HEK293 (cell line): ENCODE results near the gene TXLNA.

Source experiments
- CTCF ChIA-PET: fragments of 350-600 bp; formaldehyde crosslinking; extraction: SDS; loops from one replicate; lab custom pipeline; 2021; ENCODE audit warnings: antibody characterized with exemption; lab: Yijun Ruan, JAX
- POLR2A ChIA-PET: fragments of 300-600 bp; formaldehyde crosslinking; extraction: SDS; loops from one replicate; lab custom pipeline; 2020; ENCODE audit warnings: antibody characterized with exemption, inconsistent platforms; lab: Yijun Ruan, JAX
- H3K27ac ChIP-seq: fragments of 200-500 bp; sonication (Bioruptor generic); 2 replicates; pipeline ENCODE4 v1.5.1; 2014; ENCODE audit warnings: low read depth, low read length, control low read depth, inconsistent platforms; ENCODE audit errors: extremely low read depth
- H3K36me3 ChIP-seq, 2 experiments: fragments of 200-500 bp in 1 of 2; sonication (Bioruptor generic) in 1 of 2; 1 replicate in 1 of 2; 2 replicates in 1 of 2; pipeline ENCODE4 v1.5.1; 2014 to 2017; ENCODE audit warnings: inconsistent platforms in 2 of 2, low read length in 2 of 2; ENCODE audit not compliant: control insufficient read depth in 2 of 2, insufficient read depth in 1 of 2
- H3K4me1 ChIP-seq: fragments of 200-500 bp; sonication (Bioruptor generic); 2 replicates; pipeline ENCODE4 v1.5.1; 2014; ENCODE audit warnings: mild to moderate bottlenecking, low read length, inconsistent platforms; ENCODE audit not compliant: control insufficient read depth, insufficient read depth
- H3K4me3 ChIP-seq: 2 replicates; pipeline ENCODE4 v1.5.1; 2011; ENCODE audit warnings: low read depth, mild to moderate bottlenecking, control low read depth, low read length, moderate library complexity
- H3K9me3 ChIP-seq: fragments of 200-500 bp; sonication (Bioruptor generic); 2 replicates; pipeline ENCODE4 v1.5.1; 2014; ENCODE audit warnings: low read depth, low read length, inconsistent platforms; ENCODE audit not compliant: control insufficient read depth, insufficient read depth
- ATF2 ChIP-seq: fragments of 450-650 bp; formaldehyde crosslinking; IDR thresholded peaks from 2 replicates; pipeline ENCODE4 v1.5.1; 2016; ENCODE audit warnings: missing biosample characterization, missing genetic modification characterization, low read depth
- MEIS1 ChIP-seq: sonication (generic); formaldehyde crosslinking; IDR thresholded peaks from 2 replicates; pipeline ENCODE4 v1.8.1; 2022; ENCODE audit warnings: missing genetic modification reagents, mild to moderate bottlenecking, borderline replicate concordance
- OSR2 ChIP-seq: fragments of 450-650 bp; formaldehyde crosslinking; IDR thresholded peaks from 2 replicates; pipeline ENCODE4 v1.5.1; 2016; ENCODE audit warnings: missing biosample characterization, missing genetic modification characterization
- PRDM2 ChIP-seq: fragments of 450-650 bp; formaldehyde crosslinking; IDR thresholded peaks from 2 replicates; pipeline ENCODE4 v1.5.1; 2016; ENCODE audit warnings: missing biosample characterization, missing genetic modification characterization, borderline replicate concordance
- SALL2 ChIP-seq: fragments of 450-650 bp; formaldehyde crosslinking; IDR thresholded peaks from 2 replicates; pipeline ENCODE4 v1.5.0; 2017; ENCODE audit warnings: missing biosample characterization, mild to moderate bottlenecking, missing genetic modification characterization, borderline replicate concordance
- SP7 ChIP-seq: fragments of 450-650 bp; formaldehyde crosslinking; IDR thresholded peaks from 2 replicates; pipeline ENCODE4 v1.5.1; 2016; ENCODE audit warnings: missing biosample characterization, missing genetic modification characterization
- WT1 ChIP-seq: fragments of 450-650 bp; formaldehyde crosslinking; IDR thresholded peaks from 2 replicates; pipeline ENCODE4 v1.5.1; 2016; ENCODE audit warnings: missing biosample characterization, missing genetic modification characterization
- YY2 ChIP-seq: fragments of 450-650 bp; formaldehyde crosslinking; IDR thresholded peaks from 2 replicates; pipeline ENCODE4 v1.5.1; 2016; ENCODE audit warnings: missing biosample characterization, missing genetic modification characterization
- ZBTB10 ChIP-seq: fragments of 450-650 bp; formaldehyde crosslinking; IDR thresholded peaks from 2 replicates; pipeline ENCODE4 v1.5.1; 2016; ENCODE audit warnings: missing biosample characterization, missing genetic modification characterization
- ZBTB26 ChIP-seq: fragments of 450-650 bp; formaldehyde crosslinking; optimal IDR thresholded peaks from 2 replicates; pipeline ENCODE3; 2016; ENCODE audit warnings: missing biosample characterization, mild to moderate bottlenecking, missing genetic modification characterization
- ZBTB7A ChIP-seq: fragments of 450-650 bp; formaldehyde crosslinking; IDR thresholded peaks from 2 replicates; pipeline ENCODE4 v1.5.1; 2016; ENCODE audit warnings: low read depth, missing biosample characterization, missing genetic modification characterization
- ZFP69B ChIP-seq: fragments of 450-650 bp; formaldehyde crosslinking; IDR thresholded peaks from 2 replicates; pipeline ENCODE4 v1.5.1; 2016; ENCODE audit warnings: missing biosample characterization, missing genetic modification characterization
- ZNF146 ChIP-seq: fragments of 450-650 bp; formaldehyde crosslinking; IDR thresholded peaks from 2 replicates; pipeline ENCODE4 v1.5.1; 2016; ENCODE audit warnings: missing biosample characterization, missing genetic modification characterization
- ZNF394 ChIP-seq: fragments of 450-650 bp; formaldehyde crosslinking; IDR thresholded peaks from 2 replicates; pipeline ENCODE4 v1.5.1; 2016; ENCODE audit warnings: missing biosample characterization, missing genetic modification characterization, mild to moderate bottlenecking, moderate library complexity, borderline replicate concordance
- ZNF561 ChIP-seq: fragments of 450-650 bp; IDR thresholded peaks from 2 replicates; pipeline ENCODE4 v1.5.1; 2018; ENCODE audit warnings: missing biosample characterization, missing genetic modification characterization, borderline replicate concordance
- ZNF580 ChIP-seq: fragments of 450-650 bp; formaldehyde crosslinking; IDR thresholded peaks from 2 replicates; pipeline ENCODE4 v1.5.1; 2016; ENCODE audit warnings: missing biosample characterization, missing genetic modification characterization
- ZNF629 ChIP-seq: fragments of 450-650 bp; formaldehyde crosslinking; IDR thresholded peaks from 2 replicates; pipeline ENCODE4 v1.5.1; 2017; ENCODE audit warnings: missing biosample characterization, missing genetic modification characterization
- ZNF639 ChIP-seq: fragments of 450-650 bp; formaldehyde crosslinking; IDR thresholded peaks from 2 replicates; pipeline ENCODE4 v1.5.1; 2016; ENCODE audit warnings: missing biosample characterization, missing genetic modification characterization
- ZNF777 ChIP-seq: fragments of 450-650 bp; formaldehyde crosslinking; IDR thresholded peaks from 2 replicates; pipeline ENCODE4 v1.5.1; 2017; ENCODE audit warnings: missing biosample characterization, missing genetic modification characterization, borderline replicate concordance
- ZNF837 ChIP-seq: fragments of 450-650 bp; formaldehyde crosslinking; IDR thresholded peaks from 2 replicates; pipeline ENCODE4 v1.5.1; 2016; ENCODE audit warnings: missing biosample characterization, missing genetic modification characterization
- ZNF843 ChIP-seq: fragments of 450-650 bp; formaldehyde crosslinking; IDR thresholded peaks from 2 replicates; pipeline ENCODE4 v1.5.1; 2016; ENCODE audit warnings: missing biosample characterization, missing genetic modification characterization
- ZXDB ChIP-seq: fragments of 450-650 bp; formaldehyde crosslinking; IDR thresholded peaks from 2 replicates; pipeline ENCODE4 v1.5.1; 2016; ENCODE audit warnings: missing biosample characterization, missing genetic modification characterization

TXLNA gene

GRCh38 chr1:32205401-32206370 is 26.2 kb downstream of the TXLNA start, which contains the start of gene IQCC:
Gene IQCC, plus strand, starts transcription at chr1:32205671. Its CDS starts 11 bp downstream, at chr1:32205682.
- CTCF ChIA-PET, result interaction anchor here (0.5 to 1.0 kb wide), 5 partner anchors 10 to 370 kb away, joined by 3 to 5 read pairs (median 4); no protein-coding TSS in a partner anchor
- Histone ChIP-seq H3K4me3 (peak within 1 kb of the TSS; percentile 73), H3K27ac (peak within 1 kb of the TSS; percentile 48; the same call in 1 of the 2 replicates), H3K4me1 (peaks cover 4% of the 10 kb centered on the region), H3K36me3 (peaks cover 0 to 40% of the 10 kb centered on the region in 2 experiments; a peak in 1 of 3 replicates), H3K9me3 (no peaks in the 10 kb centered on the region)
- POLR2A ChIA-PET, result interaction anchor here (0.6 to 3.0 kb wide), 11 partner anchors 10 to 203 kb away, joined by 3 to 12 read pairs (median 4); partner anchors contain the start of genes BSDC1, KHDRBS1, KPNA6 and MARCKSL1
- no peak for TF ChIP-seq SALL2 (tag by site-specific recombination)
- TF ChIP-seq ZNF394 (tag by site-specific recombination), result no peak
- TF ChIP-seq OSR2 (tag by site-specific recombination), result peak; percentile 13; the same call in 1 of the 2 replicates
- TF ChIP-seq ZBTB10 (tag by site-specific recombination), result 0 out of 2 replicates have a peak, but pooled peaks have one; percentile 23
- no peak for TF ChIP-seq ZNF837
- peak; percentile 42; the same call in 1 of the 2 replicates for TF ChIP-seq ZNF561
- TF ChIP-seq ZFP69B (tag by site-specific recombination), result peak; percentile 73
- peak; percentile 50; the same call in 1 of the 2 replicates for TF ChIP-seq ZXDB (tag by site-specific recombination)
- TF ChIP-seq ATF2, result peak; percentile 89
- TF ChIP-seq ZBTB7A (tag by site-specific recombination), result 0 out of 2 replicates have a peak, but pooled peaks have one; percentile 43
- peak; percentile 88 for TF ChIP-seq ZBTB26 (tag by site-specific recombination)
- peak; percentile 88 for TF ChIP-seq ZNF629 (tag by site-specific recombination)
- TF ChIP-seq ZNF146 (tag by site-specific recombination), result no peak
- peak; percentile 92; the same call in 1 of the 2 replicates for TF ChIP-seq PRDM2
- no peak for TF ChIP-seq ZNF639
- TF ChIP-seq ZNF580 (tag by site-specific recombination), result peak; percentile 83; the same call in 1 of the 2 replicates
- TF ChIP-seq ZNF843, result peak; percentile 34; the same call in 1 of the 2 replicates
- TF ChIP-seq SP7 (tag by site-specific recombination), result peak; percentile 74
- TF ChIP-seq WT1 (tag by site-specific recombination), result 0 out of 2 replicates have a peak, but pooled peaks have one; percentile 19
- no peak for TF ChIP-seq MEIS1 (CRISPR knock-in tag)
- TF ChIP-seq ZNF777 (tag by site-specific recombination), result peak; percentile 86; the same call in 1 of the 2 replicates
- no peak for TF ChIP-seq YY2 (tag by site-specific recombination)
